Measurements from ENCODE around the gene CAGE1.

The CAGE1 gene

DNA sequence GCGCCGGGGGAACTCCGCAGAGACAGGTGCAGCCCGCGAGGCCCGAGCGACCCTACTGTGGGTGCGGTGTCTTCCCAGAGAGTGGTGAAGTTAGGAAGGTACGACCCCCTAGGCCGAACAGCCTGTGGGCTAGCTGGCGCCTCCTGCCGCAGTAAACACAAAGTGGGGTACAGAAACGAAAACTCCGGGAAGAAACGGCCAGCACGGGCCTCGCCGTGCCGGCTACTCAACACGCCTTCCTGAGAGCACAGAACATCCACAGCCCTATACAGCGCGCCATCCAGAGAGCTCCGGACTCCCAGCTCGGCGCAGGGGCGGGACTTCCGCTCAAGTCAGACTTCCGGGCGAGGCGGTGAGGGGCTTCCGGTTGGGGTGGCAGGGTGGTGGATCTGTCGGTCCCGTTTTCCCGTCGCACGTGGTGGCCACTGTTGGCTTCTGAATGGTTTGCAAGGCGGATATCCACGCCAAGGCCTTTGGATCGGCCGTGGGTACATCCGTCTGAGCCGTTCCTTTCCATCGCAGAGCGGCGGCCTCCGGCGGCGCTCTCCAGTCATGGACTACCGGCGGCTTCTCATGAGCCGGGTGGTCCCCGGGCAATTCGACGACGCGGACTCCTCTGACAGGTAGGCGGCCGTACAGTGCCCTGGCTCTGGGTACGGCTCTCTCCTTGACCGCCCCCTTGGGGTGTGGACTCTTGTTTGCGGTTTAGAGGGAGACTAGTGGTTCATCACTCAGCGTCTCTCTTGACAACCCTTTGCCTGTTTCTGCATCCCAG is at the start of gene CAGE1, which contains the start of gene RIOK1:
TSS of gene CAGE1 (minus strand) at position 292 of the 775 bp plus-strand sequence. CDS start 2,569 bp downstream, outside the sequence.
TSS of gene RIOK1 (plus strand) at position 358 of the 775 bp plus-strand sequence. CDS start at position 553, 195 bp downstream.
- peak within 1 kb of the TSS; percentile 82 for H3K4me3 ChIP-seq (ENCODE audit: low read depth, low read length)
- H3K9me3 ChIP-seq (ENCODE audit: control insufficient read depth, insufficient read depth, low read length) = no peaks in the 10 kb centered on the region
- H3K27me3 ChIP-seq (ENCODE audit: control insufficient read depth, insufficient read depth, low read length) = no peaks in the 10 kb centered on the region
- H3K36me3 ChIP-seq (ENCODE audit: control insufficient read depth, insufficient read depth, low read length) = peaks cover 26% of the 10 kb centered on the region
- peak within 1 kb of the TSS; percentile 72 for H3K9ac ChIP-seq (ENCODE audit: low read depth, low read length)
- H3K27ac ChIP-seq (ENCODE audit: low read depth, low read length) = peak within 1 kb of the TSS; percentile 92
- peaks cover 13% of the 10 kb centered on the region for H3K4me1 ChIP-seq (ENCODE audit: control insufficient read depth, insufficient read depth, low read length)

GRCh38 chr6:7439228-7439627 is 49.7 kb upstream of the CAGE1 start:
- Histone ChIP-seq H3K27ac (ENCODE audit: low read depth, low read length) (no peak overlapping the region), H3K27me3 (ENCODE audit: control insufficient read depth, insufficient read depth, low read length) (no peaks in the 10 kb centered on the region), H3K9ac (ENCODE audit: low read depth, low read length) (no peak overlapping the region), H3K4me3 (ENCODE audit: low read depth, low read length) (no peak overlapping the region), H3K4me1 (ENCODE audit: control insufficient read depth, insufficient read depth, low read length) (no peaks in the 10 kb centered on the region), H3K36me3 (ENCODE audit: control insufficient read depth, insufficient read depth, low read length) (no peaks in the 10 kb centered on the region), H3K9me3 (ENCODE audit: control insufficient read depth, insufficient read depth, low read length) (no peaks in the 10 kb centered on the region)

DNA sequence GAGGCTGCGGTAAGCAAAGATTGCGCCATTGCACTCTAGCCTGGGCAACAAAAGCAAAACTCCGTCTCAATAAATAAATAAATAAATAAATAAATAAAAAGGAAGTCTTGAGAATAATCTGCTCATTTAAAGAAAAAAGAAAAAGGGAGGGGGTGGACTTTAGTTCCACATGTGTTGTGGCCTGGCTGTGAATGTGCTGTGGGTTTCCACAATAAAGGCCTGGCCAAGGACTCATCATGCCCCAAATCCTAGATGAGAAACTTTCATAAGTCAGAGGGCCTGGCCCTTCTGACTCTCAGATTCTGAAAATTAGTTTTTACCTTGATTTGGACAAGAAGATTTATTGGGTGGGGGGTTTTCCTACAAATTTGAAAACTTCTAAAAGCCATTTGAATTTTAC is 48.5 kb upstream of the CAGE1 start:
- no peaks in the 10 kb centered on the region for H3K9me3 ChIP-seq (ENCODE audit: control insufficient read depth, insufficient read depth, low read length)
- no peak overlapping the region for H3K4me3 ChIP-seq (ENCODE audit: low read depth, low read length)
- H3K27me3 ChIP-seq (ENCODE audit: control insufficient read depth, insufficient read depth, low read length) = no peaks in the 10 kb centered on the region
- H3K36me3 ChIP-seq (ENCODE audit: control insufficient read depth, insufficient read depth, low read length) = no peaks in the 10 kb centered on the region
- no peak overlapping the region for H3K27ac ChIP-seq (ENCODE audit: low read depth, low read length)
- no peaks in the 10 kb centered on the region for H3K4me1 ChIP-seq (ENCODE audit: control insufficient read depth, insufficient read depth, low read length)
- H3K9ac ChIP-seq (ENCODE audit: low read depth, low read length) = no peak overlapping the region

DNA sequence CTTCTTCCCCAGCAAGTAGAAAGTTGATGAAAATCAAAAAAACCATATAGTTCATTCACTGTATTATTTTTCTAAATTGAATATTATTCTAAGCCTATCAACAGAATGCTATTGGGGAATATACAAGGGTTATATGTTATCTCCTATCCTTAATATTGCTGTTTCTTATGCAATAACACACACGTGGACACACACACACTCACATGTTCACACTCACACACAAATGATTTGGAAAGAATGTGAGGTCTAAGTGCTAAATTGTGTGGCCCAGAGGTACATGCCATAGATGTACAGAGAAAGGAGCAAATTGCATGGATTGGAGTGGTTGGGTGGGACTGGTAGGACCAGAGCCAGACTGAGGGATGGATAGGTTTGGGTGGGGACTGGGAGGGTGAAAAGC is 45.1 kb upstream of the CAGE1 start:
- peaks cover 6% of the 10 kb centered on the region; the same call in 1 of the 2 replicates for H3K4me1 ChIP-seq (ENCODE audit: control insufficient read depth, insufficient read depth, low read length)
- H3K27me3 ChIP-seq (ENCODE audit: control insufficient read depth, insufficient read depth, low read length) = no peaks in the 10 kb centered on the region
- H3K36me3 ChIP-seq (ENCODE audit: control insufficient read depth, insufficient read depth, low read length) = no peaks in the 10 kb centered on the region
- H3K27ac ChIP-seq (ENCODE audit: low read depth, low read length) = no peak overlapping the region
- no peaks in the 10 kb centered on the region for H3K9me3 ChIP-seq (ENCODE audit: control insufficient read depth, insufficient read depth, low read length)
- no peak overlapping the region for H3K9ac ChIP-seq (ENCODE audit: low read depth, low read length)
- H3K4me3 ChIP-seq (ENCODE audit: low read depth, low read length) = no peak overlapping the region

DNA sequence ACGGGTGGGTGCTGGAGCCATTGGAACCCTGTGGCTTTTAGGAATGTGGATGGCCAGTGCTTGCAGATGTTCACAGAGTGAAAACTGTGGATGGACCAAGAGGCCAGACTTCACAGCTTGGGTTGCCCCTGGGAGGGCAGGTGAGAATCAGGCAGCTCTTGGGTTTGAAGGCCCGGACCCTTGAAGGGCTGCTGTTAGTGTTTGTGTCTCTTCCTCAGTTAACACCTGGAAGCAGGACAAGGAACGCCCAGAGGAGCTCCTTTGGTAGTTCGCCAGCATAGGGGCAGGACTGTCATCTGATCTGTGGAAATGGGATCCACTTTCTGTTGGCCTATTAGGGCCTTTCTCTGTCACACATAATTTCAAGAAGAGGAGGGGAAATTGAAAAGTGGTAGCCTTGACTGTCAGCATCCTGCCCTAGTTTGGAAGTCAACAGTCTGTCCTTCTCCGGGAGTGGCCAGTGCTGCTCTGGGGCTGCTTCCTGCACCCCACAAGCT is 43.6 kb upstream of the CAGE1 start:
- Histone ChIP-seq H3K4me1 (ENCODE audit: control insufficient read depth, insufficient read depth, low read length) (peaks cover 6% of the 10 kb centered on the region; the same call in 1 of the 2 replicates), H3K27me3 (ENCODE audit: control insufficient read depth, insufficient read depth, low read length) (no peaks in the 10 kb centered on the region), H3K4me3 (ENCODE audit: low read depth, low read length) (no peak overlapping the region), H3K27ac (ENCODE audit: low read depth, low read length) (no peak overlapping the region), H3K9me3 (ENCODE audit: control insufficient read depth, insufficient read depth, low read length) (no peaks in the 10 kb centered on the region), H3K9ac (ENCODE audit: low read depth, low read length) (no peak overlapping the region), H3K36me3 (ENCODE audit: control insufficient read depth, insufficient read depth, low read length) (no peaks in the 10 kb centered on the region)

GRCh38 chr6:7432391-7433120 is 43.0 kb upstream of the CAGE1 start:
- Histone ChIP-seq H3K27ac (ENCODE audit: low read depth, low read length) (no peak overlapping the region), H3K27me3 (ENCODE audit: control insufficient read depth, insufficient read depth, low read length) (no peaks in the 10 kb centered on the region), H3K4me3 (ENCODE audit: low read depth, low read length) (no peak overlapping the region), H3K9me3 (ENCODE audit: control insufficient read depth, insufficient read depth, low read length) (no peaks in the 10 kb centered on the region), H3K9ac (ENCODE audit: low read depth, low read length) (no peak overlapping the region), H3K36me3 (ENCODE audit: control insufficient read depth, insufficient read depth, low read length) (no peaks in the 10 kb centered on the region), H3K4me1 (ENCODE audit: control insufficient read depth, insufficient read depth, low read length) (peaks cover 6% of the 10 kb centered on the region; the same call in 1 of the 2 replicates)

DNA sequence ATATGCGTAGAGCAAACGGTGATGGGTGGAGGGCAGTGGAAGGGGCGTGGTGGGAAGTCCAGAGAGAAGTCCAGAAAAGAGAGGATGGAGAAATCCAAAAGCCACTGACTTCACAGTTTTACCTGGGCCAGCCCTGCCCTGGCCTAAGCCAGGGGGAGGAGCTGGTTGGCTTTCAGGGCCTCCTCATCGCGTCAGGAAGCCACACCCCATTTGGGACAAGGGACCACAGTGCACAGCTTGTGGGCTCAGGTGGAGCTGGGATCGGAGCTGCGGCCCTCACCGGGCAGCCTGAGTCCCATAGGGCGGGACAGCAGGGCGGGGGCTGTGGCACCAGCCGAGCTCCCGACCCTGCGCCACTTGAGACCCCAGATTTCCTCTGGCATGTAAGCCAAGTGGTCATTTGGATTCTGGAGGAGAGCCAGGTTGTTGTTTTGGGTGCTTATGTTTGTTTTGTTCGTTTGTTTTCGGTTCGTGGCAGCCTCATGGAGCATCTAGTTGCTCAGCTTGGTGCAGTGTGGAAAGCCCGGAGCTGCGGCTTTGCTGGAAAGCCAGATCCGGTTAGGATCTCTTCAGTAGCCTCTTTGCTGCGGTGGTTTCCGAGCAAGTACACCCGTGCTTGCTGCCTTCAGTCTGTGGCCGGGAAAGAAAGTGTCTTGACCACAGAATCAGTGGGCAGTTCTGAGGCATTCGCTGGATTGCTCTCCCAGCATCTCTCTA is 42.3 kb upstream of the CAGE1 start:
- Histone ChIP-seq H3K36me3 (ENCODE audit: control insufficient read depth, insufficient read depth, low read length) (no peaks in the 10 kb centered on the region), H3K4me1 (ENCODE audit: control insufficient read depth, insufficient read depth, low read length) (peaks cover 6% of the 10 kb centered on the region; the same call in 1 of the 2 replicates), H3K27ac (ENCODE audit: low read depth, low read length) (no peak overlapping the region), H3K4me3 (ENCODE audit: low read depth, low read length) (no peak overlapping the region), H3K27me3 (ENCODE audit: control insufficient read depth, insufficient read depth, low read length) (no peaks in the 10 kb centered on the region), H3K9ac (ENCODE audit: low read depth, low read length) (no peak overlapping the region), H3K9me3 (ENCODE audit: control insufficient read depth, insufficient read depth, low read length) (no peaks in the 10 kb centered on the region)

DNA sequence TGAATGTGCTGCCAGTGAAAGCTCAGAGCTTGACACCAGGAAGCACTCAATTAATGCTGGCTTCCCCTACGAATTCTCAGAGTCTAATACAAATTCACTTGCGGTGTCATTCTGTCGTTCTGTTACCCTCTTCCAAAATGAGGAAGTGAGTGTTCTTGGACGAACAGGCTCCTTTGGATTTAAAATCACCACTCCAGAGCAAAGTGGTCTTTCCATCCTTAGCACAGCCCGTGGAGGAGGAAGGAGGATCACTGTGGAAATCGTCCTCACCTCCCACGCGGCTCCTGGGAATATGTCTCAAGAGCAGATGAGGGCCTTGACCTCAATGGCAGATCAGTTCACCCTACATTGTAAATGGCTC is 41.8 kb upstream of the CAGE1 start:
- Histone ChIP-seq H3K9me3 (ENCODE audit: control insufficient read depth, insufficient read depth, low read length) (no peaks in the 10 kb centered on the region), H3K27ac (ENCODE audit: low read depth, low read length) (no peak overlapping the region), H3K4me1 (ENCODE audit: control insufficient read depth, insufficient read depth, low read length) (peaks cover 6% of the 10 kb centered on the region; the same call in 1 of the 2 replicates), H3K27me3 (ENCODE audit: control insufficient read depth, insufficient read depth, low read length) (no peaks in the 10 kb centered on the region), H3K4me3 (ENCODE audit: low read depth, low read length) (no peak overlapping the region), H3K9ac (ENCODE audit: low read depth, low read length) (no peak overlapping the region), H3K36me3 (ENCODE audit: control insufficient read depth, insufficient read depth, low read length) (no peaks in the 10 kb centered on the region)

- Histone ChIP-seq H3K9ac (ENCODE audit: low read depth, low read length) (no peak overlapping the region), H3K36me3 (ENCODE audit: control insufficient read depth, insufficient read depth, low read length) (no peaks in the 10 kb centered on the region), H3K27ac (ENCODE audit: low read depth, low read length) (no peak overlapping the region), H3K27me3 (ENCODE audit: control insufficient read depth, insufficient read depth, low read length) (no peaks in the 10 kb centered on the region), H3K4me3 (ENCODE audit: low read depth, low read length) (no peak overlapping the region), H3K4me1 (ENCODE audit: control insufficient read depth, insufficient read depth, low read length) (peaks cover 3% of the 10 kb centered on the region; the same call in 1 of the 2 replicates), H3K9me3 (ENCODE audit: control insufficient read depth, insufficient read depth, low read length) (no peaks in the 10 kb centered on the region)
Observed at GRCh38 chr6:7426447-7427169, 37.1 kb upstream of the CAGE1 start.

GRCh38 chr6:7425808-7426190 is 36.3 kb upstream of the CAGE1 start:
- H3K27me3 ChIP-seq (ENCODE audit: control insufficient read depth, insufficient read depth, low read length) = no peaks in the 10 kb centered on the region

More at GRCh38 chr6:7425808-7426190, 36.3 kb upstream of the CAGE1 start:
- peaks cover 6% of the 10 kb centered on the region for H3K4me1 ChIP-seq (ENCODE audit: control insufficient read depth, insufficient read depth, low read length)
- H3K4me3 ChIP-seq (ENCODE audit: low read depth, low read length) = no peak overlapping the region
- no peak overlapping the region for H3K27ac ChIP-seq (ENCODE audit: low read depth, low read length)
- H3K9ac ChIP-seq (ENCODE audit: low read depth, low read length) = no peak overlapping the region
- H3K36me3 ChIP-seq (ENCODE audit: control insufficient read depth, insufficient read depth, low read length) = no peaks in the 10 kb centered on the region
- no peaks in the 10 kb centered on the region for H3K9me3 ChIP-seq (ENCODE audit: control insufficient read depth, insufficient read depth, low read length)
